Keratinocyte (primary cell): ENCODE data around the gene PRKAB1. TPM values are rescaled to one million over a fixed set of nuclear protein-coding genes. Genes with fewer than 3 reads are reported as not detected.
"Not testable (repeated sequence)": the region's sequence is repeated elsewhere in the genome, so short reads cannot be mapped to it uniquely, and the experiment has no call there.

Experiments used
- DNase-seq: peaks from one replicate; pipeline ENCODE4 v3.0.0-alpha.2; 2011; ENCODE audit warnings: low read depth, missing footprints, low spot score
- FAIRE-seq: peaks from 2 replicates; lab custom pipeline; 2011; peaks lifted over from hg19 to GRCh38; lab: Jason Lieb, UNC
- H2AFZ ChIP-seq: 2 replicates; pipeline ENCODE4 v1.6.0; 2012; ENCODE audit warnings: low read length, control low read depth, inconsistent platforms; ENCODE audit not compliant: control insufficient read depth
- H3K27ac ChIP-seq: 2 replicates; pipeline ENCODE4 v1.5.1; 2011; ENCODE audit warnings: low read length; ENCODE audit not compliant: control insufficient read depth, insufficient read depth
- H3K27me3 ChIP-seq: 3 replicates; pipeline ENCODE4 v1.6.0; 2011; ENCODE audit warnings: low read length; ENCODE audit not compliant: control insufficient read depth, insufficient read depth; ENCODE audit errors: extremely low read depth
- H3K36me3 ChIP-seq, 2 experiments: 2 replicates in 1 of 2; 3 replicates in 1 of 2; pipeline ENCODE4 v1.5.1; 2011; ENCODE audit warnings: low read length in 2 of 2, mild to moderate bottlenecking in 1 of 2; ENCODE audit not compliant: control insufficient read depth in 2 of 2, insufficient read depth in 2 of 2; ENCODE audit errors: extremely low read depth in 1 of 2
- H3K4me1 ChIP-seq: 3 replicates; pipeline ENCODE4 v1.5.1; 2011; ENCODE audit warnings: low read length; ENCODE audit not compliant: control insufficient read depth, insufficient read depth; ENCODE audit errors: extremely low read depth
- H3K4me2 ChIP-seq: 3 replicates; pipeline ENCODE4 v1.6.0; 2011; ENCODE audit warnings: low read depth, low read length; ENCODE audit not compliant: control insufficient read depth, insufficient read depth; ENCODE audit errors: extremely low read depth
- H3K4me3 ChIP-seq, 3 experiments: fragments of 200-600 bp in 1 of 3; sonication (generic) in 1 of 3; 2 replicates in 2 of 3; 3 replicates in 1 of 3; pipeline ENCODE4 v1.5.1; 2011 to 2016; ENCODE audit warnings: low read length in 3 of 3, mild to moderate bottlenecking in 3 of 3, control low read depth in 2 of 3, inconsistent platforms in 1 of 3, low read depth in 1 of 3, mixed read lengths in 1 of 3, mixed run types in 1 of 3, moderate library complexity in 1 of 3; ENCODE audit not compliant: control insufficient read depth in 2 of 3, insufficient read depth in 2 of 3; ENCODE audit errors: extremely low read depth in 1 of 3
- H3K79me2 ChIP-seq: 2 replicates; pipeline ENCODE4 v1.6.0; 2012; ENCODE audit warnings: low read length; ENCODE audit not compliant: control insufficient read depth, insufficient read depth
- H3K9ac ChIP-seq: 3 replicates; pipeline ENCODE4 v1.6.0; 2011; ENCODE audit warnings: low read length; ENCODE audit not compliant: control insufficient read depth, insufficient read depth; ENCODE audit errors: extremely low read depth
- H3K9me1 ChIP-seq: 3 replicates; pipeline ENCODE4 v1.6.0; 2011; ENCODE audit warnings: low read length; ENCODE audit not compliant: control insufficient read depth, insufficient read depth; ENCODE audit errors: extremely low read depth
- H3K9me3 ChIP-seq: 2 replicates; pipeline ENCODE4 v1.5.1; 2012; ENCODE audit warnings: low read depth, low read length; ENCODE audit not compliant: control insufficient read depth
- H4K20me1 ChIP-seq: 3 replicates; pipeline ENCODE4 v1.6.0; 2011; ENCODE audit warnings: low read length; ENCODE audit not compliant: control insufficient read depth, insufficient read depth; ENCODE audit errors: extremely low read depth
- EZH2 ChIP-seq: IDR thresholded peaks from one replicate; pipeline ENCODE4 v1.6.1; 2012; ENCODE audit warnings: inconsistent platforms, mild to moderate bottlenecking, low read length, moderate library complexity
- dilution Hi-C: fragments of 300-500 bp; cut with MboI; formaldehyde crosslinking; loops from one replicate; pipeline ENCODE4 v1.7.0; 2020; ENCODE audit warnings: low sequenced_read_pairs; ENCODE audit not compliant: extremely low pct_ligation_motif_present
- polyA minus RNA-seq, 3 experiments: library from RNA; depleted of rRNA, polyadenylated mRNA; stranded (reverse); fragments of >200 nt; gene quantifications; 1 replicate in 1 of 3; 2 replicates in 1 of 3; 3 replicates in 1 of 3; pipeline ENCODE4 v1.2.3, GENCODE V29; 2011
- polyA plus RNA-seq, 5 experiments: library from polyadenylated mRNA; depleted of rRNA in 3 of 5; stranded (reverse) in 3 of 5; stranded (forward) in 1 of 5; unstranded in 1 of 5; fragments of >200 nt; gene quantifications; 1 replicate in 1 of 5; 2 replicates in 3 of 5; 3 replicates in 1 of 5; pipeline versions ENCODE4 v1.2.1 to v1.2.3, GENCODE V29; 2011 to 2012; ENCODE audit warnings: missing spikeins in 2 of 5, low read depth in 1 of 5, low replicate concordance in 1 of 5
- TF ChIP-seq, protein P1 (sequence below), 3 experiments: IDR thresholded peaks in 1 of 3; conservative IDR thresholded peaks in 1 of 3; optimal IDR thresholded peaks in 1 of 3; 2 replicates in 2 of 3; 3 replicates in 1 of 3; pipeline versions ENCODE3 to v1.5.1; 2011; ENCODE audit warnings: low read length in 3 of 3, mild to moderate bottlenecking in 3 of 3, moderate library complexity in 2 of 3, control low read depth in 1 of 3, inconsistent platforms in 1 of 3; ENCODE audit not compliant: insufficient read depth in 2 of 3; ENCODE audit errors: extremely low read depth in 1 of 3

The PRKAB1 gene
- polyA plus RNA-seq (19.9 to 26.6 TPM (median 22.0 TPM) in 3 replicates), polyA minus RNA-seq (14.6 to 16.0 TPM (median 15.9 TPM) in 3 replicates)
- polyA plus RNA-seq (2011; ENCODE audit: low read depth), result 18.6 TPM
- polyA plus RNA-seq (2011; cell fraction: cytosol; rRNA removed), result 22.0 and 22.6 TPM in 2 replicates
- polyA plus RNA-seq (2011; cell fraction: nucleus; rRNA removed), result 35.0 and 38.5 TPM in 2 replicates
- 17.9 and 18.4 TPM in 2 replicates for polyA plus RNA-seq (2012; ENCODE audit: low replicate concordance)
- 19.8 TPM for polyA minus RNA-seq (2011; cell fraction: cytosol; rRNA and poly(A)+ RNA removed)
- polyA minus RNA-seq (2011; cell fraction: nucleus; rRNA and poly(A)+ RNA removed), result 10.8 and 14.7 TPM in 2 replicates

DNA sequence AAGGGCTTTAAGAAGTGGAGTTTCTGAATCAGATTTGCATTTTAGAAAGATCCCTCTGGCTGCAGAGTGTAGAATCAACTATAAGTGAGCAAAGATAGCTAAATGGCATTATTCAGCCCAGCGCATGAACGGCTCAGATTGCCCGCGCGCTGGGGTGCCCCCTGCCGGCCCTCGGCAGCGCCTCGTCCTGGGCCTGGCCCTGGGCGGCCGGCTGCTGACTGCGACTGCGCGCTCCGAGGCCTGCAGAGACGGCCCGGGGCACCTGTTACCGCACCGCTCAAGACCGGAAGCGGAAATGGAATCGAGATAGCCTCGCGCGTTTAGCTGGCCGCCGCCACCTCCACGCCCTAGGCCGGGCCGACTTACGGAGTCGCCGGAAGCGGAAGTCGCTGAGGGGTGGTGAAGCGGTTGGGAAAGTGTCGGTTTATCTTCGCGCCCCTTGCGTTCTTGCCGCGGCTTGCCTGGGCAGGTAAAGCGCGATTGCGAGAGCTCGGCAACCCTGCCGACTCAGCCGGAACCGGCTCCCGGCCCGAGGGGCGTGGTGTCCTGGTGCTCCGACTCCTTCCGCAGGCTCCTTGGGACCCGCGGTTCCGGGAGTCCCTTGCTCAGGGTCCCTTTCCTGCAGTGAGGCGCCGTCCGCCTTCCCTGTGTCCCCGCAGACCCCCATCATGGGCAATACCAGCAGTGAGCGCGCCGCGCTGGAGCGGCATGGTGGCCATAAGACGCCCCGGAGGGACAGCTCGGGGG, at the start of gene PRKAB1:
Gene PRKAB1, plus strand, starts transcription at position 557 of the 747 bp plus-strand sequence. Its CDS starts 112 bp downstream, at position 669.
- H3K9ac ChIP-seq, result peak within 1 kb of the TSS; percentile 93
- peaks cover 20% of the 10 kb centered on the region for H3K4me1 ChIP-seq
- peaks cover 6 to 13% of the 10 kb centered on the region in 2 experiments for H3K36me3 ChIP-seq
- peak within 1 kb of the TSS; percentile 94 for H2AFZ ChIP-seq
- peaks cover 23% of the 10 kb centered on the region for H3K79me2 ChIP-seq
- H3K27ac ChIP-seq, result peak within 1 kb of the TSS; percentile 87
- H3K27me3 ChIP-seq, result no peaks in the 10 kb centered on the region
- peak within 1 kb of the TSS; percentile 94 for H3K4me2 ChIP-seq
- H3K9me1 ChIP-seq, result no peaks in the 10 kb centered on the region
- peak; percentile 92 for DNase-seq
- no peaks in the 10 kb centered on the region for H4K20me1 ChIP-seq
- H3K9me3 ChIP-seq, result no peaks in the 10 kb centered on the region
- dilution Hi-C loops, result no loop called here
- H3K4me3 ChIP-seq, result peak within 1 kb of the TSS; percentile 84 to 96 (median 85)
- no peak for FAIRE-seq
- TF ChIP-seq, protein P1, sequence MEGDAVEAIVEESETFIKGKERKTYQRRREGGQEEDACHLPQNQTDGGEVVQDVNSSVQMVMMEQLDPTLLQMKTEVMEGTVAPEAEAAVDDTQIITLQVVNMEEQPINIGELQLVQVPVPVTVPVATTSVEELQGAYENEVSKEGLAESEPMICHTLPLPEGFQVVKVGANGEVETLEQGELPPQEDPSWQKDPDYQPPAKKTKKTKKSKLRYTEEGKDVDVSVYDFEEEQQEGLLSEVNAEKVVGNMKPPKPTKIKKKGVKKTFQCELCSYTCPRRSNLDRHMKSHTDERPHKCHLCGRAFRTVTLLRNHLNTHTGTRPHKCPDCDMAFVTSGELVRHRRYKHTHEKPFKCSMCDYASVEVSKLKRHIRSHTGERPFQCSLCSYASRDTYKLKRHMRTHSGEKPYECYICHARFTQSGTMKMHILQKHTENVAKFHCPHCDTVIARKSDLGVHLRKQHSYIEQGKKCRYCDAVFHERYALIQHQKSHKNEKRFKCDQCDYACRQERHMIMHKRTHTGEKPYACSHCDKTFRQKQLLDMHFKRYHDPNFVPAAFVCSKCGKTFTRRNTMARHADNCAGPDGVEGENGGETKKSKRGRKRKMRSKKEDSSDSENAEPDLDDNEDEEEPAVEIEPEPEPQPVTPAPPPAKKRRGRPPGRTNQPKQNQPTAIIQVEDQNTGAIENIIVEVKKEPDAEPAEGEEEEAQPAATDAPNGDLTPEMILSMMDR (optimal IDR thresholded peaks at IDR 0.05 in 1 of 3, IDR thresholded peaks at IDR 0.05 in 1 of 3, conservative IDR thresholded peaks at IDR 0.05 in 1 of 3; ENCODE audit: extremely low read depth in 1 of 3, insufficient read depth in 2 of 3, low read length in 3 of 3), result peak; percentile 84 to 87 (median 87)
- no peak for TF ChIP-seq EZH2

GRCh38 chr12:119618328-119618896, 49.5 kb upstream of the PRKAB1 start:
- H4K20me1 ChIP-seq, H3K4me2 ChIP-seq, H3K4me3 ChIP-seq, H3K79me2 ChIP-seq, H3K27me3 ChIP-seq, FAIRE-seq, H3K9me3 ChIP-seq, H3K36me3 ChIP-seq, dilution Hi-C loops, DNase-seq, H3K9me1 ChIP-seq, H2AFZ ChIP-seq, H3K9ac ChIP-seq, H3K27ac ChIP-seq, H3K4me1 ChIP-seq: not testable (repeated sequence)
